GM03348 (cell line): ENCODE data around the gene HHIPL1.
"Not testable (repeated sequence)": the region's sequence is repeated elsewhere in the genome, so short reads cannot be mapped to it uniquely, and the experiment has no call there.

Source experiments
- DNase-seq: peaks from one replicate; pipeline ENCODE4 v3.0.0; 2012; ENCODE audit warnings: low spot score

HHIPL1 gene

DNA sequence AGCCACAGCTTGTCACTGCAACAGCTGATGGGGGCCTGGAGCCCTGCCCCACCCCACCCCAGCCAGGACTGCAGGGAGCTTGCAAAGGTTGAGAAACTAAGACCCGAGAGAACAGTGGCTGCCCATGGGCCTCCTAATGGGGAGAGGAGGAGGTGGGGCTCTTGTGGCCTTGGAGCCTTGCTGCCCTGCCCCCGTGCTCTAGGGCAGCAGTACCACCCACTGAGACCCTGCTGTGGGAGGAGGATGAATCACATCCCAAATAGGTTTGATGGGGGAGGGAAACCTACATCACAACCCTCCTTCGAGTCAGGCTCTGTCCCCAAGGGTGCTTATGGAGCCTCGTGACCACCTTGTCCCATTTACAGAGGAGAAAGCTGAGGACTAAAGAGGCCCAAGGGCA, 15.9 kb downstream of the HHIPL1 start:
- no peak for DNase-seq

DNA sequence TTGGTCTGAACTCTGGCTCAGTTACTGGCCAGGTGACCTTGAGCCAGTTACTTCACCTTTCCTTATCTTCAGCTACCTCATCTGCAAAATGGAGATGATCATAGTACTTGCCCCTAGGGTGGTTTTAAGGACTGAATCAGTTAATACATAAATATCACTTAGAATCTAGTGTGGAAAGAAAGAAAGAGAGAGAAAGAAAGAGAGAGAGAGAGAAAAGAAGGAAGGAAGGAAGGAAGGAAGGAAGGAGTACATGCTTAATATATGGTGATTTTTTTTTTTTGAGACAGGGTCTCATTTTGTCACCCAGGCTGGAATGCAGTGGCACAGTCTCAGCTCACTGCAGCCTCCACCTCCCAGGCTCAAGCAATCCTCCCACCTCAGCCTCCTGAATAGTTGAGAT, 16.3 kb downstream of the HHIPL1 start:
- not testable (repeated sequence) for DNase-seq

DNA sequence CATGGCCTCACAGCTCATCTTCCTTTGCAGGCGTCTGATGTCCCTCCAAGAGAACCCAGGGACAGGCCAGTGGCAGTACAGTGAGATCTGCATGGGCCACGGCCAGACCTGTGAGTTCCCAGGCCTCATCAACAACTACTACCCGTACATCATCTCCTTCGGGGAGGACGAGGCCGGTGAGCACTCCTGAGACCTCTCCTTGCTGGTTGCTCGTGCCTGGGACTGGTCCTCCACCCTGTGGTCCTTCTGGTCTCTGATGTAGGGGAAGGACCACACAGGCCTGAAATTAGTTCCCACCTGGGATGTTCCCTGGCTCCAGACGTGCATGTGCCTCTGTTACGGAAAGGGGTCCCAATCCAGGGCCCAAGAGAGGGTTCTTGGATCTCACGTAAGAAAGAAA, 17.9 kb downstream of the HHIPL1 start:
- DNase-seq: no peak

DNA sequence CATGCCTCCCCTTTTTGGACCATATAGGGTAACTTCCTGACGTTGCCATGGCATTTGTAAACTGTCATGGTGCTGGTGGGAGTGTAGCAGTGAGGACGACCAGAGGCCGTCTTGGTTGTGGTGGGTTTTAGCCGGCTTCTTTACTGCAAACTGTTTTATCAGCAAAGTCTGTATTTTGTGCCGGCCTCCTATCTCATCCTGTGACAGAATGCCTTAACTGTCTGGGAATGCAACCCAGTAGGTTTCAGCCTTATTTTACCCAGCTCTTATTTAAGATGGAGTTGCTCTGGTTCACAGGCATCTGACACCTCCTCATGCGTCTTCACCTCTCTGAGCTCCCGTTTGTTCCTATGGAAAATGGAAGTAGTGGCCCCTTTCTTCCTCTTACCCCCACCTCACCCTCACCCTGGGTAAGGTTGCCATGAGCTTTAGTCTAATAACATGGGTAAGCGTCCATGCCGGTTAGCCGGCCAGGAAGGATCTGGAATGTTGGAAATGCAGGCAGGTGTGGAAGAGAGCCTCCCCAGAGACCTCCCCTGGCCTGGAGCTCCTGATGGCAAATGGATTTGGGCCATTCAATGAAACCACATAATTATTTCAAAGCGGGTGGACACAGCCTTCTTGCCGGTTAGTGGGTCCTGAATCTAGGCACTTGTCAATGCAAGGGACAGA, 18.6 kb downstream of the HHIPL1 start:
- no peak for DNase-seq

DNA sequence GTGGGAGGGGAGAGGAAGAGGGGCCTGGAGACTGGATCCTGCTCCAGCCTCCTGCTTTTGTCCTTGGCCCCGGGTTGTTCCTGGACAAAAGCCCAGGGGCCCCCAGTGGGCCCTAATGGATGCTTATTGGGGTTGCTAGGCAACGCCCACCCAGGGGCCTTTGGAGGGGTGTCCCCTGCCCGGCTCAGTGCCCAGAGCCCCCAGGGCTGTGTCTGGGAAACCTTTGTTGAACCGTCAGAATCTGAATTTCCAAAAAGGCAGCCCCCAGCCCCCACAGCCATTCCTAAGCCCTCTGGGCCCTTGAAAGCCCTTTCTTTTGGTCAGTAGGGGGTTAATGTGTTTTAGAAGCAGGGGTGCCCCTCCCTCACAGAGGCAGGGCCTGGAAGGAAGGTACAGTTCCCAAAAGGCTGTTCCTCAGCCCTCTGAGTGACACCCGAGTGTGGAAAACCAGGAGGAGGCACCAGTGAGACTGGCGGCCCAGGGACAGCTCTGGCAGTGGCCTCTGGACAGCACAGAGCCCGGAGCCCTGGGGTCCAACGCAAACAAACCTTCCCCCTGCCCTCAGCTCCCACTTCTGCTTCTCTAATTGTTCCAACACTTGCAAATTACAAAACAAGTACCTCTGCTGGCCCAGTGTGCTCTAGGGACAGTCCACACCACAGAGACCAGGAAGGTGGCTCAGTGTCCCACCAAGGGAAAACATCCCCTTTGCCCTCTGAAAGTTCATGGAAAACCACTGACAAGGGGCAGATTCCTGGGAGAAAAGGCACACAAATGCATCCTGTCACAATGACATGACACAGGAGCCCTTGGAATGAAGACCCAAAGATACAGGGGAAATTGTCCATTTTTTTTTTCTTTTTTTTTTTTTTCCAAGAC, 19.4 kb downstream of the HHIPL1 start:
- DNase-seq: no peak

DNA sequence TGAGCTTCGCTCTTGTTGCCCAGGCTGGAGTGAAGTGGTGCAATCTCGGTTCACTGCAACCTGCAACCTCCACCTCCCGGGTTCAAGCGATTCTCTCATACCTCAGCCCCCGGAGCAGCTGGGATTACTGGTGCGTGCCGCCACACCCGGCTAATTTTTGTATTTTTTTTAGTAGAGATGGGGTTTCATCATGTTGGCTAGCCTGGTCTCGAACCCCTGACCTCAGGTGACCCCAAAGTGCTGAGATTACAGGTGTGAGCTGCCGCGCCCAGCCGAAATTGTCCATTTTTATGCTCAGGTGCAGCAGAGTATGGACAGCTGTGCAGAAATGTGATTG, 20.0 kb downstream of the HHIPL1 start:
- no peak for DNase-seq

DNA sequence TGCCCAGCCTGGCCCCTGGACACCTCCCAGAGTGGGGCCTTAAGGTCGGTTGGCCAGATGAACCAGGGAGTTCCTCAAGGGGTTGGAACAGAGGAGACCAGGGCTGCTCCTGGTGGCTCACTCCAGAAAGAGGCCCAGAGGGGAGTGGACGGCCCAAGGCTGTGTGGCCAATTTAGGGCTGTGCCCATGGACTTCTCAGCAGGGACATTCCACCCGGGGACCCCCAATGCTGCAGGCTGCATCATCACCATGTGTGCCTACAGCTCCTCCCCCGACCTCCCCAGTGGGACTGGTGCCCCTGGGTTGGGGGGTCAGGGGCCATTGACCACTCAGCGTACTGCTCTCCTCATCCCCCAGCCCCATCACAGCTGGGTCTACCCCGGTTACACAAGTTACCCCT, 21.6 kb downstream of the HHIPL1 start:
- no peak for DNase-seq

DNA sequence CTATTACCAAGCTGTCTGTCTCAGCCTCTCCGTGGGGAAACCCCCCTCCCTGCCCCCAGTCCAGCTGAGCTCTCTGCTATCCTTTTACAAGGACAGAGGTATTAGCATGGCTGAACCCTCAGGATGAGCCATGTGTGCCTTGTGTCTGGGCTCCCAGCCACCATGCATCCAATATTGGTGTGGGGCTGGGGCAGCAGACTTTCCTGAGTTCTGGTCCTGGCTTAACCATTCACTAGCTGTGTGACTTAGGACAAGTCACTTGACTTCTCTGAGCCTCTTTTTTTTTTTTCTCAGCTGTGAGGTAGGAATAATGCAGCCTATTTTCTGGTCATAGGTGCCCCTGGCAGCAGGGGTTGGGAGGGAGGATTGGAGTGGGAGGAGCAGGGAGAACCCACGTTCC, 22.1 kb downstream of the HHIPL1 start:
- no peak for DNase-seq

DNA sequence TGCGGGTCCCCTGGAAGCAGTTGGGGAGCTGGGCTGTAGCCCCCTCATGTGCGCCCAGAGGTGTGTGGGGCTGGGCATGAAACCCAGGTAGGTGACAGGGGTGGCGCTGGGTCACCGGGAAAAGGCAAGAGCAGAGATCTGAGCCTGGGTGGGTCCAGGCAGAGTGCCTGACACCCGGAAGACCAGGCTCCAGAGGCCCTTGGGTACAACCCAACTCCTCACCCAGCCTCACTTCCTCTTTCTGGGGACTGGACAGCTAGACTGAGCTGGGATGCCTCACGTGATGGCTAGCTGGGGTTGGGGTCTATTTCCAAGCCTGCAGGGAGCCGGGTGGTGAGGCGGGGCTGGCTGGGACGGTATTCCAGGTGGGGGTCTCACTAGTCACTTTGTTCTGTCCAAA, 22.9 kb downstream of the HHIPL1 start:
- no peak for DNase-seq

DNA sequence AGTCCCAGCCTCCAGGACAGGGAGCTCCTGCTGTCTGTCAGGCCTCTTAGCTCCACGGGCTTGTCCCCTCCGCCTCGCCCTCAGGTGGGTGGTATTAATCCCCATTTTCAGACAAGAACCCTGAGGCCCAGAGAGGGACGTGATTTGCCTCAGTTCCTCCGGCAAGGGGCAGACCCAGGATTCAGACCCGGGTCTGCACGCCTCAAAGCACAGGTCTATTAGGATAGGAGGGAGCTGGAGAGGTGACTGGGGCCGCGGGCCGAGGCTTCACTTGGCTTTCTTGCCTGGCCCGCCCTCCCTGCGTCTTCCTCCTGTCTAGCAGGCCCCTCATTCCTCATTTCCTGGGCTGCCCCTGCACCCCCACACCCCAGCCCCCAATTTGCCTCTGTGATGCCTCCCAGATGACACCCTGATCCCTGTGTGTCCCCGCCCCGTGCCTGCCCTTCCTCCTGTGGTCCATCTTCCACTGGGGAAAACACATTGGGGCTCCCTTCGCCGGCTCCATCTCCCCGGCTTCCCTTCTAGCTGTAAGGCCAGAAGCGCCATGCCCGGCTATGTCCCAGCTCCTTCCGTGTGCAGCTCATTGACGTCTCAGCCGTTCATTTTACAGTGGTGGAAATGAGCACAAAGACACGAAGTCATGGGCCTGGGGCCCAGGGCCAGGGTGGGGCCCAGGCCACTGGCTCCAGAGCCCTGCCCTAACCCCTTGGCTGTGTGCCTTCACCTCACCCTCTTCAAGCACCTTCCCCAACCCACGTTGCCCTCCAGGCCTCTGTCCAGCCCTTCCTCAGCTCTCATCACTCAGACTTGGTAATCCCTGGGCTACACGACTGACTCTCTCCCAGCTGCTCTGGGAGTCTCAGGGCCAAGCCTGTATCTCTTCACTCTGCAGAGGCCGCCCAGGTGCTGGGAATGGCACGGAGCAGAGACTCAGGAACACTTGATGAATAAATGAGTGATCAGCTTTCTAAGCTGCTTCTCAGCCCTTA, 23.7 kb downstream of the HHIPL1 start:
- no peak for DNase-seq

DNA sequence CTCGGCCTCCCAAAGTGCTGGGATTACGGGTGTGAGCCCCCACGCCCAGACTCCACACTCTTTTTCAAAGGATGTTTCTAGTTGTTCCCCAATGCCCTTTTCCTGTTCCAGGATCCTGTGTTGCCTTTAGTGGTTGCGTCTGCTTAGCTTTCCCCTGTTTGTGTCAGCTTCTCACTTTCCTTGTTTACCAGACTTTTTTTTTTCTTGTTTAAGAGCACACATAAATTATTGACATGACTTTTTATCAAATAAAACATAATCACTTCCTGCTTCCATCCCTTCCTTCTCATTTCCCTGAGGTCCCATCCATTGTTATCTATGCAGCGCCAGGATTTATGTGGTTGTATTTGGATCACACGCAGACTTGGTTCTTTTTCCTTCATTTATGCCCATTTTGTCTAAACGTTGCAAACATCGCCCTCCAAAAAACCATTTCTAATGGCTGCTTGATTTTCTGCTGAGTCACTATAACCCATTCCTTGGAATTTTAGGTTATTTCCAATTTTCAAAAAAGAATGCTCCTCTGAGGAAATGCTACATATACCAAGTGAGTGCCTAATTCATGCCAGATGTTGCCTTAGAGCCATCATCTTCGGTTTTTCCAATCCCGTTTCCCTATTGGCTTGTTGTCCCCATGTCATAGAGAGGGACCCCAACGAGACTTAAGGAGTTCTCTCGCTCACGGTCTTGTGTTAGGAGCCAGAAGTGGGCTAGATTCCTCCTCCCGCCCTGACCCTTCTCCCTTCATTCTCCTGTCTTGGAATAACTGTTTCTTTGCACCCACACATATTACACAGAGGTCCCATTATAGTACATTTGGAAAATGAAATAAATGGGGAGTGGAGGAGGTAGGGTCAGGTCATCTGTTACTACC, 25.7 kb downstream of the HHIPL1 start:
- peak; percentile 31 for DNase-seq

DNA sequence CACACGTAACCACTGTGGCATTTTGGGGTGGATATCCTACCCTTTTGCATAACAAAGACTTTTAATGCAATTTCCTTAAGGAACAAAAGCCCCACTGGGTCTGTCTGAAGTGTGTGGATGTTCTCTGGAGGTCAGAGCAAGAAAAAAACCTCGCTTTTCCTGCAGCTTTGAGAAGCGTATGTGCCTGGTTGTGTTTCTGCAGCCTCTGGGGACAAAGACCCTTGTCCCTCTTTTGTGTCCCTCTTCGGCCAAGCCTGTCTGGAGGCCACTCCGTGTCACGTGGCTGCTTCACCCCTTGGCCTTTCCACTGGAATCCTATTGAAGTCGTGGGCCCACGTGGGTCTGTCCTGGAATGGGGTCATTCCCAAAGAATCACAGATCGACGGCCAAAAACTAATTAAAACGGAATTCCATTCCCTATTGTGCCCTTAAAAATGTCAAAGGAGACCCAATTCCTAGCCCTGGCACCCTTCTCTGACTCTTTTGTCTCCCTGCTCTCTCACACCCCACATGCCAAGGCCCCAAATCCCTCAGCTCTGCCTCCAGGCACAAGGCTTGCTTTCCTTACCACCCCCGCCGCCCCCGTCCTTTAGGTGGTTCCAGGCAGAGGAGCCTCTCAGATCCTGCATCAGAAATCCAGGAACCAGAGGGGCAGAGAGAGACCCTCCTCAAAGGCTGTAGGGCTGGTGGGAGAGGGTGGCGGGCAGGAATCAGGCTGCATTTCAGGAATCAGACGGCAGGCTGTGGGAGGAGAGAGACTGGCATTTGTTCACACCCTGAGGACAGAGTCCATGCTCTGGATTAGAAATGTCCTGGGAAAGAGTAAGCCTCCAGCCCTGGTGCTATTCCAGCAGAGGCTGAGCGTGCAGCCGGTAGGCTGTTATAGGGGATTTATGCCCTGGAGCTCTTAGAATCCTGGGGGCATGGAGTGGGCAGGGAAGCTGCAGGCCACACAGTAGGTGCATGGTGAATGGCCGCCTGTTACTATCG, 26.6 kb downstream of the HHIPL1 start:
- DNase-seq: no peak

DNA sequence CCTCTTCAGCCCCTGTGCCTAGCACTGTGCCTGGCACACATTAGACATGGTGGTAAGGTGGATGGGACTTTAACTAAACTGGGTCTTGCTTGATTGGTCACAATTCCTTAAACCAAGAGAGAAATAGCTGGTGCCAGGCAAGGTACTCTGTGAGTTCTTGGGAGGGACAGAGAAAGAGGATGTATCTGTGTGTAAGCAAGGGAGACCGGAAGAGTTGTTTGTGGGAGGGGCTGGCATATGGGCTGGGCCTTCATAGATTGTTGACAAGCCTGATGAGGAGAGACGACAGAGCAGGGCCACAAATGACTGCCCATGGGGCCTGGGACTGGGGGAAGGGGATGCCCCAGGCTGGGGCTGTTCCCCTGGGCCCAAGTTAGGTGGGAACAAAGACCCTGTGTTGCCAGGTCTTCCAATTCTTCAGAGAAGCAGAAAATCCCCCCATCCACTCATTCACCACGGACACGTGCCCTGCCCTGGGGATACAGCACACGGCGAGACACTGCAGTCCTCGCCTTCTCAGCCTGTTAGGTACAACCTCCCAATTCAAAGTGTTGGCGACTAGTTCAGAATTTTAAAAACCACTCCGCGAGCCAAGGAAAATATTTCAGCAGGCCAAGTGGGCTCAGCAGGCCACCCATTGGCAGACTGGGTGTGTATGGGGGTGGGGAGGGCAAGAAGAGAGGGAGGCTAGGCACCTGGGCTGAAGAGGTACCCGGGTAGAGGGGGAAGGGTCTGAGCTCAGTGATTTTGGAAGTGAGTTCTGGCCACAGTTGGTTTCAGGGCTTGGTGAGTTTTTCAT, 27.8 kb downstream of the HHIPL1 start:
- no peak for DNase-seq

DNA sequence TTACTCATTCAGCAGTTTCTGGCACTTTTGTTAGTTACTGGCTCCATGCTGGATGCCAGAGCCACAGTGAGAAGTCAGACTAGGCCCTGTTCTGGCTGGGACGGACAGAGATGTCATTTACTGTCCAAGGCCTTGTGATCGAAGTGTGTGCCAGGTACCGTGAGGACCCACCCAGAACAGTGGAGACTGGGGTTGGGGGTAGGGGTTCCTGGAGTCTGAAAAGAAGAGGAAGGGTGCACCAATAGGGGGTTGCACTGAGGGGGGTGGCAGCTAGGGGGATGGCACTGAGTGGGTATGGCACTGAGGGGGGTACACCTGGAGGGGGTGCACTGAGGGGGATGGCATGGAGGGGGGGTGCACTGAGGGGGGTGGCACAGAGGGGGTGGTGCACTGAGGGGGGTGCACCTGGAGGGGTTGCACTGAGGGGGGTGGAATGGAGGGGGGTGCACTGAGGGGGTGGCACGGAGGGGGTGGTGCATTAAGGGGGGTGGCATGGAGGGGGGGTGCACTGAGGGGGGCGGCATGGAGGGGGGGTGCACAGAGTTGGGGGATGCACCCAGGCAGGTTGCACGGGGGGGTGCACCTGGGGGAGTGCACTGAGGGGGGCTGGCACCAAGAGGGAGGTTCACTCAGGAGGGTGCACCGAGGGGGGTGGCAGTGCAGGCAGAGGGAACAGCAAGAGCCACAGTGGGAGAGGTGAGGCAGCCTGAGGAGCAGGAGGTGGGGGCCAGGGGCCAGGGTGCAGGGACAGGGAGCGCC, 28.6 kb downstream of the HHIPL1 start:
- no peak for DNase-seq

DNA sequence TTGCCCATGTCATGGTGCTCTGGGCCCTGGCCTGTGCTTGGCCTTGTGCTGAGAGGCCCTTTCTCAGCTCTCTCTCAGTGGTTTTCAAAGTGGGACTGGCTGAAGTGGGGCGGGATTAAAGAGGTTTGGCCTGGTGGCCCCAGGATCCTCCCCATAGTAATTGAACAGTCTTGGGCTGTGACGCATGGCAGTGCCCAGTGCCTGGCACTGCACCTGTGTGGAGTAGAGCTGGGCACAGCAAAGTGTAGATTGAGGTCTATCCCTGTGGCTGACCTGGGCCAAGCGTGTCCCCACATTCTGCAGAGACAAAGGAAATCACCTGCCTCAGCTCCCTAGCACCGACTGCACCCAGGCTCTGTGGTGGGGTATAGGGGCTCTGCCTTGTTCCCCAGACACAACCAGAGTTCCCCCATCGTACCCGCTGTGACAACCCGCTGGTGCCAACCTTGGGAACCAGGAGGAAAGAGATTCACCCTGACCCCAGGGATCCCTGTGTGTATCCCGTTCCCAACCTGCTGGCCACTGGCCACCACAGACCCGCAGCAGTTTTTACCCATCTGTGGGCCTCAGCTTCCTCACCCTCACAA, 29.2 kb downstream of the HHIPL1 start:
- DNase-seq: no peak

DNA sequence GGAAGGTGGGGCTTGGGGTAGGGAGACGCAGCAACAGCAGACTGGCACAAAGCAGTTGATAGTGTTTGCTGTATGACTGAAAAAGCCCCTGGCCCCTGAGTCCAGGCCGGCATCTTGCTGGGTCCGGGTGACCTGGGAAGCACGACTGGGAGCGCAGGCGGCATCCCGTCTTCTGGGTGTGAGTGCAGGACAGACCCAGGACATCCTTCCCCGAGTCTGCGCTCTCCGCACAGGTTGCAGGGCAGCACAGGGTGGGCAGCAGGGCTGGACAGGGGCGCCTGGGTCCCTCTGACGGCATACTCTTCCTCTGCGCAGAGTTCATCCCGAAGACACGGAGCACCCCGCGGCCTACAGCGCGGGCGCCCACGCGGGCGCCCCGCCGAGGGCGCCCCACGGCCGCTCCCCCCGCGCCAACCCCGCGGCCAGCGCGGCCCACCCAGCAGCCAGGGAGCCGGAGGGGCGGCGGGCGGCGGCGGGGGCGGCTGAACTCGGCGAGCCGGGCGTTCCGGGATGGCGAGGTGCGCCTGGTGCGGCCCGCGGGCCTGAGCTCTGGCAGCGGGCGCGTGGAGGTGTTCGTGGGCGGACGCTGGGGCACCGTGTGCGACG, 29.9 kb downstream of the HHIPL1 start:
- no peak for DNase-seq

DNA sequence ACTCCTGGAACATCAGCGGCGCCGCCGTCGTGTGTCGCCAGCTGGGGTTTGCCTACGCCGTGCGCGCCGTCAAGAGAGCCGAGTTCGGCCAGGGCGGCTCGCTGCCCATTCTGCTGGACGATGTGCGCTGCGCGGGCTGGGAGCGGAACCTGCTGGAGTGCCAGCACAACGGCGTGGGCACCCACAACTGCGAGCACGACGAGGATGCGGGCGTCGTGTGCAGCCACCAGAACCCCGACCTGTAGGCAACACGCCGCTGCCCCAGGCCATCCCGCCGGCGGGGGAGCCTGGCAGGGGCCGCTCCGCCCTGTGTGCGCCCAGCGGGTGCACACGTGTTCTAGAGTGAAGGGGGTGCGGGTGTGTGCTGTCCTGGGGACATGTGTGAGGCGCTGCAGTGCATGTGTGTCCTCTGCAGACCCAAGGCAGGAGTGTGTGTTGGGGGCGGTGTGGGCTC, 30.5 kb downstream of the HHIPL1 start:
- no peak for DNase-seq

DNA sequence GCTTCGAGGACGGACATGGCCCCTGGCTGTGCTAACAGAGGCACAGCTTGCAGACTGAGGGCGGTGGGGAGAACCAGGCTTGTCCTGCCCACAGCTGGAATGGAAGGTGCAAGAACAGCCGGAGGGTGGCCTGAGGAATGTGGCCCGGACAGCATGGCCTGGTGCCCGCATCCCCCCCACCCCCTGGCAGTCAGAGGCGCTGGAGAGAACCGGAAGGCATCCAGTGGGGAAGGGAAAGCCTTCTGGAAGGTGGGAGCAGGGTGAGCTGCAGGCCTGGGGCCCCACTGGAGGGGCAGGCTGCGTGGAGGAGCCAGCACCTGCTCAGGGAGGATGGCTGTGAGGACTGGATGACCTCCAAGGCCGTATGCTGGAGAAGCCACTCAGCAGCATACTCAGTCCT, 31.0 kb downstream of the HHIPL1 start:
- DNase-seq: no peak
